ENCODE data around the gene C6orf136. TPM values are rescaled to one million over a fixed set of nuclear protein-coding genes. Genes with fewer than 3 reads are reported as not detected.
"Not testable (repeated sequence)": the region's sequence is repeated elsewhere in the genome, so short reads cannot be mapped to it uniquely, and the experiment has no call there.

The C6orf136 gene
- total and polyA plus RNA-seq, 10 of the 15 experiments (the other 5 are each of a cell fraction or from before 2014, with no cell fraction given), result 5.2 to 24.1 (median 14.9) TPM

DNA sequence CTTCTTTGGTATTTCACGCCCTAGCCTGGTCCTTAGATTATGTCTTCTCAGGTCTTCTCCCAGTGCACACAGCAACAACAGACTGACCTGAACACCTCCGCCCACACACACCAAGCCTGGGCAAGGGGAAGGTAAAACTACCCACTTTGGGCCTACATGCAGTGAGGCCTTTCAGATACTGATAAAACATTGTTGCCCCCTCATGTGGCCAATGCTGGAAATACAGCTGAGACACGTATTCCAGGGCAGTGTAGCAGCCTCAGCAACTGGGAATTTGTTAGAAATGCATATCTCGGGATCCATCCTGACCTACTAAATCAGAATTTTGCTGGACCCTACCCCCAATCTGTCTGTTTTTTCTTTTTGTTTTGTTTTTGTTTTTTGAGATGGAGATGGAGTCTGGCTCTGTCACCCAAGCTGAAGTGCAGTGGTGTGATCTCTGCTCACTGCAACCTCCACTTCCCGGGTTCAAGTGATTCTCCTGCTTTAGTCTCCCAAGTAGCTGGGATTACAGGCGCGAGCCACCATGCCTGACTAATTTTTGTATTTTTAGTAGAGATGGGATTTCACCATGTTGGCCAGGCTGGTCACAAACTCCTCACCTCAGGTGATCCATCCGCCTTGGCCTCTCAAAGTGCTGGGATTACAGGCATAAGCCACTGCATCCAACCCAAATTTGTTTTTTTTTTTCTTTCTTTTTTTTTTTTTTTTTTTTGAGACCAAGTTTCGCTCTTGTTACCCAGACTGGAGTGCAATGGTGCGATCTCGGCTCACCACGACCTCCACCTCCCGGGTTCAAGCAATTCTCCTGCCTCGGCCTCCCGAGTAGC lies 49.4 kb upstream of the C6orf136 start:
- not testable (repeated sequence) for H3K4me1 ChIP-seq (ENCODE audit: control insufficient read depth, insufficient read depth, low read length); BruUV-seq (replicated peaks); H3K27ac ChIP-seq (ENCODE audit: control insufficient read depth, insufficient read depth); H3K27me3 ChIP-seq (replicated peaks in 1 of 2; ENCODE audit: control insufficient read depth in 2 of 2, insufficient read depth in 2 of 2, low read length in 1 of 2); H2AFZ ChIP-seq (ENCODE audit: control insufficient read depth, low read depth, low read length); H3K9ac ChIP-seq (ENCODE audit: control insufficient read depth, insufficient read depth, low read length); H3K4me3 ChIP-seq; H4K20me1 ChIP-seq (ENCODE audit: control insufficient read depth, insufficient read depth); H3K4me2 ChIP-seq (ENCODE audit: control insufficient read depth, insufficient read depth); H3K9me3 ChIP-seq (replicated peaks; ENCODE audit: control insufficient read depth, insufficient read depth, low read length); H3K79me2 ChIP-seq (ENCODE audit: control insufficient read depth, insufficient read depth, low read length)
- intact Hi-C loops (cut with micrococcal nuclease; ENCODE audit: unreplicated experiment) (loop anchor here (1.0 to 2.0 kb wide), 2 partner anchors 57 to 114 kb away; no protein-coding TSS in a partner anchor), in situ Hi-C loops (cut with MboI) (loop anchor here (5.0 kb wide), 1 partner anchor 115 kb away; no protein-coding TSS in a partner anchor)
- CTCF ChIA-PET, result interaction anchor here (0.7 to 10.3 kb wide), 41 partner anchors 9 to 490 kb away, joined by 3 to 188 read pairs (median 5); partner anchors contain the start of genes ABCF1, ATAT1, DHX16 and MDC1
- whole genome bisulfite sequencing (ENCODE audit: insufficient coverage, insufficient replicate concordance, low lambda C conversion rate, missing lambda C conversion rate), result 57% methylated on average over 13 of the region's 15 CpGs
- DNase-seq (ENCODE audit: low read depth, low spot score), result peak; percentile 51
- SMC1A ChIA-PET (ENCODE audit: uncharacterized antibody, unreplicated experiment), result interaction anchor here (0.5 to 3.5 kb wide), 23 partner anchors 8 to 484 kb away, joined by 3 to 50 read pairs (median 4); partner anchors contain the start of genes ABCF1 and MRPS18B
- H3K36me3 ChIP-seq (ENCODE audit: control insufficient read depth in 2 of 2, insufficient read depth in 2 of 2, low read length in 1 of 2), result peaks cover 8 to 13% of the 10 kb centered on the region in 2 experiments; a peak in 3 of 4 replicates
- peak; percentile 44; the same call in 1 of the 2 replicates for TF ChIP-seq NR2F1 (conservative IDR thresholded peaks at IDR 0.05)
- TF ChIP-seq POLR2AphosphoS2 (IDR thresholded peaks at IDR 0.05; ENCODE audit: low read depth, low read length), result peak; percentile 41; the same call in 1 of the 2 replicates
- TF ChIP-seq RAD21 (IDR thresholded peaks at IDR 0.05; ENCODE audit: insufficient read depth, low read depth, low read length), result peak; percentile 59
- peak; percentile 34; the same call in 1 of the 2 replicates for TF ChIP-seq ZBED1 (IDR thresholded peaks at IDR 0.05; ENCODE audit: borderline replicate concordance)
- TF ChIP-seq YY1 (IDR thresholded peaks at IDR 0.05; ENCODE audit: low read depth, low read length), result 0 out of 2 replicates have a peak, but pooled peaks have one; percentile 25
- TF ChIP-seq POLR2AphosphoS5 (IDR thresholded peaks at IDR 0.05; ENCODE audit: low read length), result peak; percentile 49; the same call in 1 of the 2 replicates
- TF ChIP-seq SMC3 (IDR thresholded peaks at IDR 0.05; ENCODE audit: borderline replicate concordance, low read length), result peak; percentile 82
- TF ChIP-seq CTCF (IDR thresholded peaks at IDR 0.05 in 2 of 3, conservative IDR thresholded peaks at IDR 0.05 in 1 of 3; ENCODE audit: control insufficient read depth in 2 of 3, extremely low read depth in 1 of 3, insufficient read depth in 1 of 3, low read depth in 3 of 3, low read length in 3 of 3), result peak; percentile 82 to 85 (median 84)
- TF ChIP-seq CREB1 (IDR thresholded peaks at IDR 0.05; ENCODE audit: low read depth), result 0 out of 2 replicates have a peak, but pooled peaks have one; percentile 25
- TF ChIP-seq POLR2A (IDR thresholded peaks at IDR 0.05; ENCODE audit: low read depth, low read length), result peak; percentile 59
- TF ChIP-seq EGR1 (IDR thresholded peaks at IDR 0.05; ENCODE audit: borderline replicate concordance in 1 of 2, low read depth in 2 of 2, low read length in 2 of 2), result peak in 1 of 2 experiments; percentile 59; a peak in 2 of 3 replicates
- peak; percentile 60; the same call in 1 of the 3 replicates for TF ChIP-seq POU2F2 (IDR thresholded peaks at IDR 0.05; ENCODE audit: borderline replicate concordance, low read depth, low read length)
- peak; percentile 96 for ATAC-seq
- peak; percentile 92 for FAIRE-seq
- POLR2A ChIA-PET, result interaction anchor here (0.5 to 1.9 kb wide), 9 partner anchors 16 to 1949 kb away, joined by 3 to 7 read pairs (median 4); partner anchors contain the start of gene PRR3
- RAD21 ChIA-PET (ENCODE audit: unreplicated experiment), result interaction anchor here (0.8 to 3.7 kb wide), 14 partner anchors 18 to 141 kb away, joined by 3 to 22 read pairs (median 4); partner anchors contain the start of gene DHX16
